ENCODE results near the gene DOLK. TPM values are rescaled to one million over a fixed set of nuclear protein-coding genes. Genes with fewer than 3 reads are reported as not detected.

The DOLK gene
- total and polyA plus RNA-seq, 2 donors (not counting 1 experiment from before 2014, with no cell fraction given) = 3.0 to 12.2 TPM

DNA sequence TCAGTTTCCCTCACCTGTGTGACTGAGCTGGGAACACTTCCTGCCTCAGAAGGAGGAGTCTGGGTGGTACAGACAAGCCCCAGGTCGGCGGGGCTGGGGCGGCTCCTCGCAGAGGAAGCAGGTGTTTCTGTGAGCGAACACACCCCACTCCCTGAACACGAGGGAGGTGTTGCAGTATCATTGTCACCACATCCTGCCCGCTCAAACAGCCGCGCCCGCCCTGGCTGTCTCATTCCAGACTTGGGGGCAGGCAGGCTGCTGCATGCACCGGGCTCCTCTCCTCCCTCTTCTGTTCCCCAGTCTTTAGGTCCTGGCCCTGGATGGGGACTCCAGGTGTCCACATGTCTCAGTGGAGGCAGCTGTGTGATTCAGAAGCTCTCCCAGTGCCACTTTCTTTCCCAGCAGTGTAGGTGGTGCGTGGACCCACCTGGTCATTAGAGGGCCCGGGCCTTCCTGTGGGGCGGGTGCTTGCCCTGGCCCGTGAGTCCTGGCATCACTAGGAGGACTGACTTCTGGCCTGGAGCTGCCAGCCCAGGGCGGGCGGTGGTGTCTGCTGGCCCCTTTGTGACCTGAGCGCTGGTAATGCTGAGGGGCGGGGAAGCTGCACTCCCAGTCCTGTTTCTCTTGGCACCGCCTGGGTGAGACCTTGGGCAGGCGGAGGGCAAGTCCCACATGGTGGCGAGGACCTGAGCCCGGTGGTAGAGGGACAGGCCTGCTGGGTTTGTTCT, 44.9 kb downstream of the DOLK start:
- intact Hi-C loops (cut with micrococcal nuclease) = loop anchor here (1.0 kb wide), 1 partner anchor 20 kb away; the partner anchor contains the start of gene LRRC8A
- H3K27me3 Mint-ChIP-seq = no peaks in the 10 kb centered on the region
- peak overlapping the region; percentile 98 for H3K27ac Mint-ChIP-seq
- POLR2A ChIA-PET = interaction anchor here (0.6 to 1.5 kb wide), 2 partner anchors 239 to 350 kb away, joined by 4 to 5 read pairs; partner anchors contain the start of gene SPTAN1
- ATAC-seq (ENCODE audit: low read depth) = peak; percentile 95
- DNase-seq = peak; percentile 87
- CTCF ChIA-PET = interaction anchor here (0.7 to 2.0 kb wide), 4 partner anchors 25 to 463 kb away, joined by 3 to 9 read pairs (median 4); partner anchors contain the start of gene ENDOG
- H3K9me3 Mint-ChIP-seq (ENCODE audit: insufficient read depth) = no peaks in the 10 kb centered on the region
- peak overlapping the region; percentile 74 for H3K4me3 Mint-ChIP-seq
- Histone ChIP-seq H2AFZ (ENCODE audit: insufficient read depth, low read depth, low read length, poor library complexity, severe bottlenecking) (peak overlapping the region; percentile 50), H3K79me2 (ENCODE audit: control insufficient read depth, insufficient read depth, low read length) (peaks cover 34% of the 10 kb centered on the region), H3K4me1 (ENCODE audit: control insufficient read depth in 2 of 2, insufficient read depth in 2 of 2, low read length in 2 of 2) (peaks cover 40 to 56% of the 10 kb centered on the region in 2 donors), H3K4me3 (ENCODE audit: control extremely low read depth in 1 of 5, extremely low read depth in 1 of 5, insufficient read depth in 1 of 5, low read depth in 2 of 5, low read length in 4 of 5) (peak overlapping the region in 4 of 5 experiments; percentile 25 to 45 (median 29)), H3K27ac (ENCODE audit: low read length in 2 of 2) (peak overlapping the region; percentile 93), H3K4me2 (replicated peaks; ENCODE audit: low read depth, low read length, poor library complexity, severe bottlenecking) (peak overlapping the region; percentile 83), H4K20me1 (ENCODE audit: control insufficient read depth, insufficient read depth, low read length, poor library complexity, severe bottlenecking) (no peaks in the 10 kb centered on the region), H3K27me3 (replicated peaks in 1 of 4; ENCODE audit: control extremely low read depth in 1 of 4, control insufficient read depth in 3 of 4, insufficient read depth in 4 of 4, low read length in 3 of 4) (no peaks in the 10 kb centered on the region), H3K36me3 (replicated peaks in 1 of 2; ENCODE audit: control extremely low read depth in 1 of 2, control insufficient read depth in 1 of 2, extremely low read depth in 1 of 2, insufficient read depth in 2 of 2, low read length in 1 of 2) (peaks cover 0 to 9% of the 10 kb centered on the region in 2 experiments), H3K9ac (ENCODE audit: low read length) (peak overlapping the region; percentile 63), H3K9me3 (ENCODE audit: control extremely low read depth in 1 of 3, control insufficient read depth in 2 of 3, insufficient read depth in 1 of 3, low read length in 2 of 3) (no peaks in the 10 kb centered on the region)
- TF ChIP-seq, protein P1, sequence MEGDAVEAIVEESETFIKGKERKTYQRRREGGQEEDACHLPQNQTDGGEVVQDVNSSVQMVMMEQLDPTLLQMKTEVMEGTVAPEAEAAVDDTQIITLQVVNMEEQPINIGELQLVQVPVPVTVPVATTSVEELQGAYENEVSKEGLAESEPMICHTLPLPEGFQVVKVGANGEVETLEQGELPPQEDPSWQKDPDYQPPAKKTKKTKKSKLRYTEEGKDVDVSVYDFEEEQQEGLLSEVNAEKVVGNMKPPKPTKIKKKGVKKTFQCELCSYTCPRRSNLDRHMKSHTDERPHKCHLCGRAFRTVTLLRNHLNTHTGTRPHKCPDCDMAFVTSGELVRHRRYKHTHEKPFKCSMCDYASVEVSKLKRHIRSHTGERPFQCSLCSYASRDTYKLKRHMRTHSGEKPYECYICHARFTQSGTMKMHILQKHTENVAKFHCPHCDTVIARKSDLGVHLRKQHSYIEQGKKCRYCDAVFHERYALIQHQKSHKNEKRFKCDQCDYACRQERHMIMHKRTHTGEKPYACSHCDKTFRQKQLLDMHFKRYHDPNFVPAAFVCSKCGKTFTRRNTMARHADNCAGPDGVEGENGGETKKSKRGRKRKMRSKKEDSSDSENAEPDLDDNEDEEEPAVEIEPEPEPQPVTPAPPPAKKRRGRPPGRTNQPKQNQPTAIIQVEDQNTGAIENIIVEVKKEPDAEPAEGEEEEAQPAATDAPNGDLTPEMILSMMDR (IDR thresholded peaks at IDR 0.05) = no peak
- TF ChIP-seq EZH2 (IDR thresholded peaks at IDR 0.05; ENCODE audit: borderline replicate concordance, insufficient read depth, low read depth, low read length, poor library complexity, severe bottlenecking) = no peak
- H3K4me1 Mint-ChIP-seq = peaks cover 37% of the 10 kb centered on the region
- WGBS (ENCODE audit: insufficient coverage) = 25% methylated on average over 16 of the region's 23 CpGs
